Measurements from ENCODE around the gene PARS2.

GRCh38 chr1:54743416-54744226 lies 20.7 kb downstream of the PARS2 start:
- TF ChIP-seq CTCF (conservative IDR thresholded peaks at IDR 0.05; ENCODE audit: low read depth, low read length) = no peak
- no peak for TF ChIP-seq EZH2 (IDR thresholded peaks at IDR 0.05; ENCODE audit: low read length, unreplicated experiment)

All from PC-3 (cell line).